GM23338 (cell line): ENCODE measurements around the gene NOC2L. TPM values are rescaled to one million over a fixed set of nuclear protein-coding genes. Genes with fewer than 3 reads are reported as not detected.

ENCODE experiments used
- ATAC-seq: fragments of 200-7000 bp; cut with Tn5 transposase; 3 replicates; pipeline ENCODE4 v1.9.1; 2020
- DNase-seq: peaks from one replicate; pipeline ENCODE4 v3.0.0-alpha.2; 2015; ENCODE audit warnings: low spot score
- H2AFZ ChIP-seq: fragments of 200-600 bp; sonication (generic); 2 replicates; pipeline ENCODE4 v1.8.0; 2016; ENCODE audit warnings: antibody characterized with exemption, mild to moderate bottlenecking, moderate library complexity
- H3F3A ChIP-seq: fragments of 200-600 bp; sonication (generic); replicated peaks from 2 replicates; pipeline ENCODE4 v1.8.0; 2017; ENCODE audit warnings: antibody characterized with exemption, mixed run types, low read depth
- H3K27ac ChIP-seq: fragments of 200-600 bp; sonication (generic); 2 replicates; pipeline ENCODE4 v1.6.1; 2016; ENCODE audit warnings: low read depth
- H3K27me3 ChIP-seq: fragments of 200-600 bp; sonication (generic); 2 replicates; pipeline ENCODE4 v1.8.0; 2016; ENCODE audit warnings: mild to moderate bottlenecking, mixed run types, moderate library complexity; ENCODE audit not compliant: insufficient read depth
- H3K36me3 ChIP-seq: fragments of 200-600 bp; sonication (generic); 2 replicates; pipeline ENCODE4 v1.8.0; 2016; ENCODE audit warnings: mild to moderate bottlenecking; ENCODE audit not compliant: insufficient read depth
- H3K4me1 ChIP-seq: fragments of 200-600 bp; sonication (generic); 2 replicates; pipeline ENCODE4 v1.8.0; 2016; ENCODE audit warnings: mild to moderate bottlenecking, moderate library complexity; ENCODE audit not compliant: insufficient read depth
- H3K4me2 ChIP-seq: fragments of 200-600 bp; sonication (generic); 2 replicates; pipeline ENCODE4 v1.7.1; 2017; ENCODE audit warnings: mixed run types
- H3K4me3 ChIP-seq: fragments of 200-600 bp; sonication (generic); 2 replicates; pipeline ENCODE4 v1.6.1; 2016; ENCODE audit warnings: mixed run types
- H3K79me2 ChIP-seq: fragments of 200-600 bp; sonication (generic); replicated peaks from 2 replicates; pipeline ENCODE4 v1.8.0; 2017; ENCODE audit warnings: mild to moderate bottlenecking; ENCODE audit not compliant: insufficient read depth
- H3K9me2 ChIP-seq: fragments of 200-600 bp; sonication (generic); 2 replicates; pipeline ENCODE4 v1.8.0; 2017; ENCODE audit not compliant: insufficient read depth
- H4K20me1 ChIP-seq: fragments of 200-600 bp; sonication (generic); replicated peaks from 2 replicates; pipeline ENCODE4 v1.8.0; 2017; ENCODE audit warnings: mild to moderate bottlenecking; ENCODE audit not compliant: insufficient read depth
- H3K27ac Mint-ChIP-seq: 2 replicates; pipeline ENCODE4 v1.8.0; 2020; ENCODE audit warnings: inconsistent platforms, mild to moderate bottlenecking, moderate library complexity, mixed read lengths
- H3K27me3 Mint-ChIP-seq: 3 replicates; pipeline ENCODE4 v1.8.0; 2022; ENCODE audit warnings: low read depth, mild to moderate bottlenecking, moderate library complexity, mixed read lengths, inconsistent platforms; ENCODE audit not compliant: insufficient read depth, poor library complexity
- H3K36me3 Mint-ChIP-seq: 3 replicates; pipeline ENCODE4 v1.8.0; 2021; ENCODE audit warnings: low read depth, mild to moderate bottlenecking, inconsistent platforms, moderate library complexity, mixed read lengths
- H3K4me1 Mint-ChIP-seq: 3 replicates; pipeline ENCODE4 v1.8.0; 2020; ENCODE audit warnings: mild to moderate bottlenecking, inconsistent platforms, mixed read lengths
- H3K4me3 Mint-ChIP-seq: 3 replicates; pipeline ENCODE4 v1.8.0; 2021; ENCODE audit warnings: moderate library complexity, mild to moderate bottlenecking, inconsistent platforms, mixed read lengths
- H3K9me3 Mint-ChIP-seq: 3 replicates; pipeline ENCODE4 v1.8.0; 2020; ENCODE audit warnings: moderate library complexity, mild to moderate bottlenecking, inconsistent platforms, mixed read lengths
- CREB1 ChIP-seq: fragments of 250-450 bp; sonication (Bioruptor Pico); IDR thresholded peaks from 2 replicates; pipeline ENCODE4 v1.5.0; 2020; ENCODE audit warnings: low read depth, mild to moderate bottlenecking, moderate library complexity
- EZH2 ChIP-seq: fragments of 200-600 bp; sonication (generic); IDR thresholded peaks from one replicate; pipeline ENCODE4 v1.8.0; 2017; ENCODE audit warnings: antibody characterized with exemption, mild to moderate bottlenecking, low read depth; ENCODE audit not compliant: unreplicated experiment
- EZH2phosphoT487 ChIP-seq: fragments of 200-600 bp; sonication (generic); IDR thresholded peaks from one replicate; pipeline ENCODE4 v1.8.1; 2018; ENCODE audit warnings: antibody characterized with exemption; ENCODE audit not compliant: unreplicated experiment
- JUNB ChIP-seq: IDR thresholded peaks from one replicate; pipeline ENCODE4 v1.6.1; 2016; ENCODE audit warnings: antibody characterized with exemption; ENCODE audit not compliant: unreplicated experiment
- NANOG ChIP-seq: IDR thresholded peaks from 2 replicates; pipeline ENCODE4 v1.6.1; 2016; ENCODE audit warnings: antibody characterized with exemption, borderline replicate concordance
- POLR2AphosphoS5 ChIP-seq: IDR thresholded peaks from 2 replicates; pipeline ENCODE4 v1.6.1; 2016; ENCODE audit warnings: antibody characterized with exemption, low read depth
- REST ChIP-seq: IDR thresholded peaks from one replicate; pipeline ENCODE4 v1.6.1; 2018; ENCODE audit warnings: antibody characterized with exemption; ENCODE audit not compliant: unreplicated experiment
- STAT1 ChIP-seq: IDR thresholded peaks from one replicate; pipeline ENCODE4 v1.6.1; 2016; ENCODE audit warnings: antibody characterized with exemption; ENCODE audit not compliant: unreplicated experiment
- ZNF114 ChIP-seq: fragments of 250-450 bp; sonication (Bioruptor Pico); IDR thresholded peaks from 2 replicates; pipeline ENCODE4 v1.5.0; 2020; ENCODE audit warnings: mild to moderate bottlenecking, moderate library complexity
- ZNF331 ChIP-seq: fragments of 250-450 bp; sonication (Bioruptor Pico); IDR thresholded peaks from 2 replicates; pipeline ENCODE4 v1.5.0; 2020; ENCODE audit warnings: low read depth, mild to moderate bottlenecking, moderate library complexity
- polyA plus RNA-seq: library from polyadenylated mRNA; unstranded; fragments of >200 nt; fragmentation: Nextera tagmentation; extraction: Ambion mirVana; gene quantifications from 2 replicates; pipeline ENCODE4 v1.2.1, GENCODE V29; 2016
- total RNA-seq: library from RNA; depleted of rRNA; stranded (reverse); fragments of >200 nt; shearing (Covaris generic); gene quantifications from 2 replicates; pipeline ENCODE4 v1.2.3, GENCODE V29; 2014
- TF ChIP-seq, protein P1 (sequence below), 2 experiments: fragments of 200-600 bp in 1 of 2; sonication (generic) in 1 of 2; conservative IDR thresholded peaks; 2 replicates each; pipeline versions ENCODE4 v1.5.1 to v1.6.1; 2016 to 2017; ENCODE audit warnings: antibody characterized with exemption in 2 of 2, low read depth in 2 of 2, mild to moderate bottlenecking in 2 of 2, moderate library complexity in 1 of 2

NOC2L gene
- total and polyA plus RNA-seq, 2 experiments from 2014 or later, result 79.3 to 125 TPM

DNA sequence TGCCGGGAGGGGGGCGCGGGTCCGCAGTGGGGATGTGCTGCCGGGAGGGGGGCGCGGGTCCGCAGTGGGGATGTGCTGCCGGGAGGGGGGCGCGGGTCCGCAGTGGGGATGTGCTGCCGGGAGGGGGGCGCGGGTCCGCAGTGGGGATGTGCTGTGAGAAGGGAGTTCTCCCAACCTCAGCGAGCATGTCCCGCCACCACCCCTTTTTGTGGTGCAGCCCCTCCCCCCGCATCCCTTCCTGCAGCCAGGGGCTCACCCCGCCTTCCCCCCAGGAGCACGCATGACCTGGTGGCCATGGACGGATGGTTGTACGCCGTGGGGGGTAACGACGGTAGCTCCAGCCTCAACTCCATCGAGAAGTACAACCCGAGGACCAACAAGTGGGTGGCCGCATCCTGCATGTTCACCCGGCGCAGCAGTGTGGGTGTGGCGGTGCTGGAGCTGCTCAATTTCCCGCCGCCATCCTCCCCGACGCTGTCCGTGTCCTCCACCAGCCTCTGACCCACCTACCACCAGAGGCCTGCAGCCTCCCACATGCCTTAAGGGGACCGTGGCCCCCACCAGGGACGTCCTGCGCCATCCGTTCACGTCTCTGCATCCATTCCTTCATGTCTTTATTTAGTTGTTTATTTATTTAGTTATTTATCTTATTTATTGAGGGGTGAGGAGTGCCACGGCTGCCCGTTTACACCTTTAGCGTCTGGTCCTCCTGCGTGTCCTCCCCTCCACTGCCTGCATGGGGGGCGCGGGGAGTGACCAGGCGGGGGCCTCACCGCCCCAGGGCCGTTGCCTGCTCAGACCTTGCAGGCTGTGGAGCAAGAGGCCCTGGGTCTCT is 5.9 kb upstream of the NOC2L start (continued):
- TF ChIP-seq REST (no peak), POLR2AphosphoS5 (no peak), ZNF331 (no peak), EZH2phosphoT487 (no peak), ZNF114 (no peak)
- TF ChIP-seq, protein P1, sequence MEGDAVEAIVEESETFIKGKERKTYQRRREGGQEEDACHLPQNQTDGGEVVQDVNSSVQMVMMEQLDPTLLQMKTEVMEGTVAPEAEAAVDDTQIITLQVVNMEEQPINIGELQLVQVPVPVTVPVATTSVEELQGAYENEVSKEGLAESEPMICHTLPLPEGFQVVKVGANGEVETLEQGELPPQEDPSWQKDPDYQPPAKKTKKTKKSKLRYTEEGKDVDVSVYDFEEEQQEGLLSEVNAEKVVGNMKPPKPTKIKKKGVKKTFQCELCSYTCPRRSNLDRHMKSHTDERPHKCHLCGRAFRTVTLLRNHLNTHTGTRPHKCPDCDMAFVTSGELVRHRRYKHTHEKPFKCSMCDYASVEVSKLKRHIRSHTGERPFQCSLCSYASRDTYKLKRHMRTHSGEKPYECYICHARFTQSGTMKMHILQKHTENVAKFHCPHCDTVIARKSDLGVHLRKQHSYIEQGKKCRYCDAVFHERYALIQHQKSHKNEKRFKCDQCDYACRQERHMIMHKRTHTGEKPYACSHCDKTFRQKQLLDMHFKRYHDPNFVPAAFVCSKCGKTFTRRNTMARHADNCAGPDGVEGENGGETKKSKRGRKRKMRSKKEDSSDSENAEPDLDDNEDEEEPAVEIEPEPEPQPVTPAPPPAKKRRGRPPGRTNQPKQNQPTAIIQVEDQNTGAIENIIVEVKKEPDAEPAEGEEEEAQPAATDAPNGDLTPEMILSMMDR (conservative IDR thresholded peaks at IDR 0.05; ENCODE audit: low read depth in 2 of 2), result no peak

DNA sequence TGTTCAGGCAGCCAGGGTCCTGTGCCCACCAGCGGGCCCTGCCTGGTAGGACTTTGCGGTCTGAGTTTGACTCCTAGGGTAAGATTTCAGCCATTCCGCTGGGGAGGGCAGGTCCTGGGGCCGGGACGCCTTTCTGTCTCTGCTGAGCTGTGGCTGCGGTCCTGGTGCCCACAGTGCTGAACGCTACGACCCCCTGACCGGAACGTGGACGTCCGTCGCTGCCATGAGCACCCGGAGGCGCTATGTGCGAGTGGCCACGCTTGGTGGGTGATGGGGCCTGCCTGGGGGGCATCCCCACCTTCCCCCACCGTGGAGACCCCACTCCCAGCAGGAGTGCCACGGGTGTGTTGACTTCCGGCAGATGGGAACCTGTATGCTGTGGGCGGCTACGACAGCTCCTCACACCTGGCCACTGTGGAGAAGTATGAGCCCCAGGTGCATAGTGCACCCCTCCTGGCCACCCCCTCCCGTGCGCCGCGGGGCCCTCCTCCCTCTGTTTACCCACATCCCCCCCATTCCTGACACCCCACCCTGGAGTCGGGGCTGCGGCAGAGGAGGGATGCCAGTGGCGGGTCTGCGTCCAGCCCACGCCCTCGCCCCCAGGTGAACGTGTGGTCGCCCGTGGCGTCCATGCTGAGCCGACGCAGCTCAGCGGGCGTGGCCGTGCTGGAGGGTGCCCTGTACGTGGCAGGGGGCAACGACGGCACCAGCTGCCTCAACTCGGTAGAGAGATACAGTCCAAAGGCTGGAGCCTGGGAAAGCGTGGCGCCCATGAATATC is 4.9 kb upstream of the NOC2L start:
- peaks cover 2% of the 10 kb centered on the region; the same call in 2 of the 3 replicates for H3K36me3 Mint-ChIP-seq
- ATAC-seq, result no peak
- TF ChIP-seq STAT1, result no peak
- TF ChIP-seq JUNB, result no peak
- no peak for TF ChIP-seq POLR2AphosphoS5
- no peak for TF ChIP-seq EZH2phosphoT487
- TF ChIP-seq REST, result no peak
- TF ChIP-seq, protein P1 (conservative IDR thresholded peaks at IDR 0.05; ENCODE audit: low read depth in 2 of 2), result no peak
- no peak for TF ChIP-seq NANOG
- no peak for TF ChIP-seq EZH2
- TF ChIP-seq ZNF331, result no peak
- TF ChIP-seq CREB1 (CRISPR knock-in tag), result no peak

More for the DNA sequence above, 4.9 kb upstream of the NOC2L start:
- Histone ChIP-seq H3K27ac (no peak overlapping the region), H3K27me3 (peaks cover 38% of the 10 kb centered on the region), H3K4me3 (no peak overlapping the region), H3K79me2 (peaks cover under 1% of the 10 kb centered on the region; the same call in 1 of the 2 replicates), H2AFZ (no peak overlapping the region), H3K9me2 (no peaks in the 10 kb centered on the region), H4K20me1 (no peaks in the 10 kb centered on the region), H3F3A (no peaks in the 10 kb centered on the region), H3K4me1 (no peaks in the 10 kb centered on the region), H3K4me2 (no peak overlapping the region), H3K36me3 (no peaks in the 10 kb centered on the region)
- Mint-ChIP-seq H3K27ac (no peak overlapping the region), H3K4me3 (no peak overlapping the region), H3K27me3 (peaks cover 42% of the 10 kb centered on the region), H3K9me3 (no peaks in the 10 kb centered on the region), H3K4me1 (no peaks in the 10 kb centered on the region)
- DNase-seq, result no peak
